Mesenchymal stem cell (in vitro differentiated cells and primary cell): ENCODE measurements around the gene PDE4B.

Experiments used
- DNase-seq: peaks from one replicate; pipeline ENCODE4 v3.0.0-alpha.2; 2013
- H2AFZ ChIP-seq: one replicate; pipeline ENCODE4 v1.6.1; 2013; ENCODE audit warnings: low read depth, mild to moderate bottlenecking, control low read depth, inconsistent platforms, low read length, moderate library complexity
- H2AK5ac ChIP-seq: 2 replicates; pipeline ENCODE4 v1.6.1; 2013; ENCODE audit warnings: low read length, moderate library complexity, mild to moderate bottlenecking, inconsistent platforms; ENCODE audit not compliant: severe bottlenecking
- H2BK120ac ChIP-seq: one replicate; pipeline ENCODE4 v1.6.1; 2013; ENCODE audit warnings: low read depth, mild to moderate bottlenecking, inconsistent platforms, low read length, moderate library complexity
- H2BK12ac ChIP-seq, 2 experiments: one replicate each; pipeline ENCODE4 v1.6.1; 2013; ENCODE audit warnings: inconsistent platforms in 2 of 2, low read length in 2 of 2, mild to moderate bottlenecking in 2 of 2, moderate library complexity in 2 of 2, control low read depth in 1 of 2
- H2BK15ac ChIP-seq: one replicate; pipeline ENCODE4 v1.6.1; 2013; ENCODE audit warnings: mild to moderate bottlenecking, low read depth, inconsistent platforms; ENCODE audit not compliant: poor library complexity, severe bottlenecking
- H2BK5ac ChIP-seq: 2 replicates; pipeline ENCODE4 v1.6.1; 2013; ENCODE audit warnings: low read depth, mild to moderate bottlenecking, low read length, control low read depth, inconsistent platforms; ENCODE audit not compliant: poor library complexity, severe bottlenecking
- H3K14ac ChIP-seq, 2 experiments: one replicate each; pipeline ENCODE4 v1.6.1; 2013; ENCODE audit warnings: inconsistent platforms in 2 of 2, low read length in 2 of 2, control low read depth in 1 of 2, mild to moderate bottlenecking in 1 of 2, moderate library complexity in 1 of 2
- H3K18ac ChIP-seq, 2 experiments: one replicate each; pipeline ENCODE4 v1.6.1; 2013; ENCODE audit warnings: inconsistent platforms in 2 of 2, low read length in 2 of 2, control low read depth in 1 of 2, low read depth in 1 of 2, mild to moderate bottlenecking in 1 of 2
- H3K23ac ChIP-seq, 2 experiments: one replicate each; pipeline ENCODE4 v1.6.1; 2013; ENCODE audit warnings: inconsistent platforms in 2 of 2, low read length in 2 of 2, mild to moderate bottlenecking in 2 of 2, moderate library complexity in 2 of 2, control low read depth in 1 of 2
- H3K27ac ChIP-seq: 2 replicates; pipeline ENCODE4 v1.5.1; 2013; ENCODE audit warnings: mild to moderate bottlenecking, moderate library complexity, low read length, control low read depth, inconsistent platforms; ENCODE audit not compliant: poor library complexity, severe bottlenecking
- H3K27me3 ChIP-seq, 2 experiments: 2 replicates each; pipeline versions ENCODE4 v1.6.1 to v1.7.0; 2013; ENCODE audit warnings: low read length in 2 of 2, mild to moderate bottlenecking in 2 of 2, moderate library complexity in 2 of 2, control low read depth in 1 of 2, inconsistent platforms in 1 of 2; ENCODE audit not compliant: control insufficient read depth in 1 of 2, insufficient read depth in 1 of 2
- H3K36me3 ChIP-seq, 2 experiments: 2 replicates each; pipeline versions ENCODE4 v1.6.1 to v1.7.0; 2013; ENCODE audit warnings: low read length in 2 of 2, control low read depth in 1 of 2, inconsistent platforms in 1 of 2, low read depth in 1 of 2, mild to moderate bottlenecking in 1 of 2; ENCODE audit not compliant: insufficient read depth in 2 of 2, control insufficient read depth in 1 of 2
- H3K4ac ChIP-seq, 2 experiments: one replicate each; pipeline ENCODE4 v1.6.1; 2013; ENCODE audit warnings: inconsistent platforms in 2 of 2, low read length in 2 of 2, mild to moderate bottlenecking in 2 of 2, moderate library complexity in 2 of 2, control low read depth in 1 of 2, low read depth in 1 of 2
- H3K4me1 ChIP-seq: 2 replicates; pipeline ENCODE4 v1.6.1; 2013; ENCODE audit warnings: low read depth, low read length, control low read depth; ENCODE audit not compliant: control insufficient read depth, insufficient read depth
- H3K4me2 ChIP-seq: 2 replicates; pipeline ENCODE4 v1.6.1; 2013; ENCODE audit warnings: low read length, mild to moderate bottlenecking, inconsistent platforms; ENCODE audit not compliant: poor library complexity, severe bottlenecking
- H3K4me3 ChIP-seq, 2 experiments: 2 replicates each; pipeline versions ENCODE4 v1.5.1 to v1.7.0; 2013; ENCODE audit warnings: low read length in 2 of 2, mild to moderate bottlenecking in 2 of 2, control low read depth in 1 of 2, low read depth in 1 of 2; ENCODE audit not compliant: insufficient read depth in 1 of 2
- H3K79me1 ChIP-seq: replicated peaks from 2 replicates; pipeline ENCODE4 v1.6.1; 2013; ENCODE audit warnings: mild to moderate bottlenecking, control low read depth, low read length, inconsistent platforms; ENCODE audit not compliant: poor library complexity, severe bottlenecking
- H3K9ac ChIP-seq: 2 replicates; pipeline ENCODE4 v1.7.0; 2013; ENCODE audit warnings: mild to moderate bottlenecking, low read length, moderate library complexity
- H3K9me3 ChIP-seq: 2 replicates; pipeline ENCODE4 v1.7.0; 2013; ENCODE audit warnings: mild to moderate bottlenecking, low read length; ENCODE audit not compliant: control insufficient read depth
- H4K8ac ChIP-seq: one replicate; pipeline ENCODE4 v1.6.1; 2013; ENCODE audit warnings: inconsistent platforms, mild to moderate bottlenecking, low read length, moderate library complexity
- H4K91ac ChIP-seq: one replicate; pipeline ENCODE4 v1.6.1; 2013; ENCODE audit warnings: mild to moderate bottlenecking, low read length, inconsistent platforms
- WGBS: methylation state at CpG from one replicate; pipeline ENCODE4 v1.1.7; 2013; ENCODE audit warnings: mixed read lengths; 5-methylcytosine and 5-hydroxymethylcytosine counted together

PDE4B gene

DNA sequence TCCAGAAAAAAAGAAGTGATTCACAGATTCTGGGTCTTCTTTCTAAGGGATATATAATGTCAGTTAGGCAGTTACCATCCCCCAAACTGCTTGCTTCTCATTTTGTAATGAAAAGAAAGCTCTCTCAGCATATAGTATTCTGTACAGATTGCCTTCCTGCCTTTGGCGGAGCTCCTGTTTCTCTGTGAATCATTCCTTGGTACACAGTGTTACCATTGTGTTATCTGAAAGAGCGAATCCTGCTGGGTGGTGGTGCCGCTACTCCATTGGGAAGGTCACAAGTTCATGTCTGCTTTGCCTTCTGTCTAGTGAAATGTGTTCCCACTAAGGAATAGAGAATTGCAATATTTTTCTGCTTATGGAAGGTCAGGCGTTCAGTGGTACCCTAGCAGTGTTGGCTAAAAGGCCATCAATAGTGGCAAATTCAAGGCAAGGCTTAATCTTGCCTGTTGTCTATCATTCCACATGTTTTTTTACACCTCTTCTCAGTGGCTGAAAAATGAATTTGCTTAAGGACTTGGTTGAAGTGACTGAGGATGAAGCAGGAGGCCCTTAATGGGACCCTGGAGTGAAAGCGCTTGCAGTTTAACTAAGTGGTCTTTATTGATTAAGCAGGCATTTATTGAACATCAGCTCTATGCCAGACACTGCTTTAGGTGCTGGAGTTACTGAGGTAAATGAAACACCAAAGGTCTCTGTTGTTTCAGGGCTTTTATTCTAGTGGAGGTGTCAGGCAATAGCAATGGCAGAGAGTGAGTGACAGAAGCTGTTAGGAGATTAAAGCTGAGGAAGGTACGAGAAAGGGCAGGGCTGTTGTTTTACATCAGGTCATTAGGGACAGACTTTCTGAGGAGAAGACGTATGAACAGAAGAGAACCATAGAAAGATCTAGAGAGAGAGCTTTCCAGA, 186.7 kb downstream of the PDE4B start:
- H2AK5ac ChIP-seq, result no peak overlapping the region
- H3K27ac ChIP-seq, result no peak overlapping the region
- H4K91ac ChIP-seq, result no peak overlapping the region
- peaks cover 6% of the 10 kb centered on the region for H3K9me3 ChIP-seq
- no peak overlapping the region for H2AFZ ChIP-seq
- 79% methylated on average over 7 of the region's 7 CpGs for WGBS
- H3K4me1 ChIP-seq, result no peaks in the 10 kb centered on the region
- no peak overlapping the region for H3K23ac ChIP-seq
- no peak overlapping the region for H4K8ac ChIP-seq
- H2BK12ac ChIP-seq, result no peak overlapping the region
- H2BK120ac ChIP-seq, result no peak overlapping the region
- no peak overlapping the region for H3K4me3 ChIP-seq
- no peak overlapping the region for H3K14ac ChIP-seq
- DNase-seq, result no peak
- no peak overlapping the region for H3K4ac ChIP-seq
- no peaks in the 10 kb centered on the region for H3K79me1 ChIP-seq
- no peaks in the 10 kb centered on the region for H3K27me3 ChIP-seq
- no peaks in the 10 kb centered on the region for H3K36me3 ChIP-seq
- H3K18ac ChIP-seq, result no peak overlapping the region
- no peak overlapping the region for H2BK5ac ChIP-seq
- no peak overlapping the region for H3K4me2 ChIP-seq
- no peak overlapping the region for H2BK15ac ChIP-seq
- no peak overlapping the region for H3K9ac ChIP-seq

DNA sequence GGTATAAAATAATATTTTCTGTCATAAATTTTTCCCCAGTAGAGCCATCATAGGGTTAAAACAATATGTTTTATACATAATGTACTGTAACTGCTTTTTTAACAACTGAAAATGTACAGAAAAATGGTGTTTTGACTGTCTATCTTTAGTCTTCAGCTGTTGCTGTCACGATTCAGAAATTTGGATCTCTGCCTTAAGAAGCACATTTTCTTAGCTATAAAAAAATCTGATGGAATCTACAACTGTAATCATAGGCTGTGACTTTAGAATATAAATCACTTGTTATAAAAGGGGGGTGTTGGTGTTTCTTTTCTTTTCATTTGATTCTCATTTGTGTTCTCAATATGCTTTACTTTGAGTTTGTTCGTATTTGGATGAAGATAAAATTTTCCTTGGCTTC, 187.5 kb downstream of the PDE4B start:
- no peak overlapping the region for H2BK15ac ChIP-seq
- DNase-seq, result no peak
- no peak overlapping the region for H2BK12ac ChIP-seq
- no peaks in the 10 kb centered on the region for H3K27me3 ChIP-seq
- H3K4me2 ChIP-seq, result no peak overlapping the region
- no peak overlapping the region for H3K23ac ChIP-seq
- no CpG with 5 or more reads among the region's 2 CpGs for WGBS
- H2AK5ac ChIP-seq, result no peak overlapping the region
- no peaks in the 10 kb centered on the region for H3K79me1 ChIP-seq
- no peaks in the 10 kb centered on the region for H3K4me1 ChIP-seq
- no peak overlapping the region for H2BK5ac ChIP-seq
- no peak overlapping the region for H2BK120ac ChIP-seq
- H3K14ac ChIP-seq, result no peak overlapping the region
- no peak overlapping the region for H3K9ac ChIP-seq
- no peak overlapping the region for H3K18ac ChIP-seq
- no peak overlapping the region for H4K8ac ChIP-seq
- H2AFZ ChIP-seq, result no peak overlapping the region
- H3K27ac ChIP-seq, result no peak overlapping the region
- no peak overlapping the region for H4K91ac ChIP-seq
- H3K9me3 ChIP-seq, result peaks cover 6% of the 10 kb centered on the region
- H3K36me3 ChIP-seq, result no peaks in the 10 kb centered on the region
- no peak overlapping the region for H3K4me3 ChIP-seq
- H3K4ac ChIP-seq, result no peak overlapping the region

GRCh38 chr1:65983500-65983899, 190.8 kb downstream of the PDE4B start:
- Histone ChIP-seq H4K91ac (no peak overlapping the region), H3K27ac (no peak overlapping the region), H2BK15ac (no peak overlapping the region), H3K4me2 (no peak overlapping the region), H2AFZ (no peak overlapping the region), H4K8ac (no peak overlapping the region), H3K14ac (no peak overlapping the region), H2BK12ac (no peak overlapping the region), H2BK120ac (no peak overlapping the region), H3K23ac (no peak overlapping the region), H3K18ac (no peak overlapping the region), H3K9ac (no peak overlapping the region), H3K9me3 (no peaks in the 10 kb centered on the region), H3K79me1 (no peaks in the 10 kb centered on the region), H3K4me1 (no peaks in the 10 kb centered on the region), H3K27me3 (no peaks in the 10 kb centered on the region), H2AK5ac (no peak overlapping the region), H3K36me3 (no peaks in the 10 kb centered on the region), H2BK5ac (no peak overlapping the region), H3K4me3 (no peak overlapping the region), H3K4ac (no peak overlapping the region)
- WGBS, result 84% methylated on average over 3 of the region's 5 CpGs
- no peak for DNase-seq

DNA sequence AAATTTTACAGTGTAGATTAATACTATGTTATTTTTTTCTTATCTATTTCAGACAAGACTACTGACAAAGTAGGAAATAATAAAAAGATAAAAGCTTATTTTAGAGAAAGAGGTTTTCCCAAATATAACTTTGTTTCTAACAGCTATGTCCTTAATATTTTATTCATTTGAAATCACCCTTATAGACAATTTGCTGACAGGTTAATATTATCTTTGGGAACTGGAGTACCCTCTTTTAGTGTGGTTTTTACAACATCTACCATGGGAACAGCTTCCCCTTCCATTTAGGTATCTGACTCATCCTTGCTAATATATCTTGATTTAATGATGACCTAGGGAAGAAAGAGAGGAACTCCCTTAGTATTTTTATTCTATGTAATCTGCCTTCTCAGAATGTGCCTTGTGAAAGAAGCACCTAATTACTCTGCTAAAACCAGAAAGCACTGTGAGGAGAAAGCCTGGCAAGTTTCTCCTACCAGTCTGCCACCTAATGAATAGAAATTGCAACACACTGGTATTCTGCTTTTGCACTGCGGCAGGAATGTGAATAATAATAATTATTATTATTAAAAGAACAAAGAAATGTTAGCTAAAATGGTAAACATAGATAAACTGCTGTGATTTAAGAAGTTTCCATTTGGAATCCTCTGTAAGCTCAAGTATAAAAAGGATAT, 192.8 kb downstream of the PDE4B start:
- H3K18ac ChIP-seq, result no peak overlapping the region
- no peak overlapping the region for H4K8ac ChIP-seq
- H3K4me3 ChIP-seq, result no peak overlapping the region
- no peak overlapping the region for H3K9ac ChIP-seq
- no peak for DNase-seq
- no peak overlapping the region for H2BK15ac ChIP-seq
- no peaks in the 10 kb centered on the region for H3K79me1 ChIP-seq
- H3K4ac ChIP-seq, result no peak overlapping the region
- no peak overlapping the region for H2AFZ ChIP-seq
- H3K4me1 ChIP-seq, result no peaks in the 10 kb centered on the region
- H3K14ac ChIP-seq, result no peak overlapping the region
- no peak overlapping the region for H2BK12ac ChIP-seq
- H3K9me3 ChIP-seq, result no peaks in the 10 kb centered on the region
- H4K91ac ChIP-seq, result no peak overlapping the region
- no peak overlapping the region for H2BK5ac ChIP-seq
- H2AK5ac ChIP-seq, result no peak overlapping the region
- no peak overlapping the region for H3K27ac ChIP-seq
- H3K36me3 ChIP-seq, result no peaks in the 10 kb centered on the region
- no peak overlapping the region for H3K23ac ChIP-seq
- H3K4me2 ChIP-seq, result no peak overlapping the region
- no peak overlapping the region for H2BK120ac ChIP-seq
- no peaks in the 10 kb centered on the region for H3K27me3 ChIP-seq
- WGBS, result no CpG with 5 or more reads among the region's 1 CpG
